Measurements from ENCODE around the gene SLC36A2. TPM values are rescaled to one million over a fixed set of nuclear protein-coding genes. Genes with fewer than 3 reads are reported as not detected.

Gene SLC36A2
- total RNA-seq, 1 donor from 2014 or later = not detected

DNA sequence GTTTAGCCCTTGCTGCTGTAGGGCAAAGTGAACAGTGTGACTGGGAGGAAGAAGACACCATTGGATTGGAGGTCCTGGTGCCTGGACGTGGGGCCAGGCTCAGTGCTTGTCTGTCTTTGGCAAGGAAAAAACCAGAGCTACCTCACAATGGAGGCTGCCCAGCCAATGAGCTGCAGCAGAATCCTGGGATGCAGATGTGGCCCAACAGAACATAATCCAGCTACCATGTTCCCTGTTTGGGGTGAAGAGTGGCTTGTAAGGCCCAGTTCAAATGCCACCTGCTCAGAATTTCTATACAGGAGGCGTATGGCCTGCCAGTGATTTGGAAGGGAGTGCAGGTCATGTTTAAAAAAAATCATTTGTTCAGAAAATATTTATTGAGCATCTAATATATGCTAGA, 43.7 kb downstream of the SLC36A2 start, which contains the start of gene SLC36A3:
Gene SLC36A3 (minus strand): TSS at position 101 of the 400 bp plus-strand sequence. CDS start 412 bp downstream, outside the sequence.
- Mint-ChIP-seq H3K9me3 (no peaks in the 10 kb centered on the region), H3K27me3 (ENCODE audit: low read depth) (peaks cover 8% of the 10 kb centered on the region), H3K4me1 (peaks cover 5% of the 10 kb centered on the region), H3K27ac (no peak within 1 kb of the TSS), H3K36me3 (no peaks in the 10 kb centered on the region), H3K4me3 (no peak within 1 kb of the TSS)
- DNase-seq (ENCODE audit: low spot score in 2 of 2, unreplicated experiment in 2 of 2) = no peak
- TF ChIP-seq CTCF (IDR thresholded peaks at IDR 0.05; ENCODE audit: unreplicated experiment) = no peak

GRCh38 chr5:151298063-151298855, 49.1 kb downstream of the SLC36A2 start:
- Mint-ChIP-seq H3K9me3 (no peaks in the 10 kb centered on the region), H3K4me1 (peaks cover 12% of the 10 kb centered on the region), H3K36me3 (no peaks in the 10 kb centered on the region), H3K4me3 (no peak overlapping the region), H3K27me3 (ENCODE audit: low read depth) (peaks cover 10% of the 10 kb centered on the region), H3K27ac (no peak overlapping the region)
- TF ChIP-seq CTCF (IDR thresholded peaks at IDR 0.05; ENCODE audit: unreplicated experiment) = no peak
- DNase-seq (ENCODE audit: low spot score in 2 of 2, unreplicated experiment in 2 of 2) = no peak

DNA sequence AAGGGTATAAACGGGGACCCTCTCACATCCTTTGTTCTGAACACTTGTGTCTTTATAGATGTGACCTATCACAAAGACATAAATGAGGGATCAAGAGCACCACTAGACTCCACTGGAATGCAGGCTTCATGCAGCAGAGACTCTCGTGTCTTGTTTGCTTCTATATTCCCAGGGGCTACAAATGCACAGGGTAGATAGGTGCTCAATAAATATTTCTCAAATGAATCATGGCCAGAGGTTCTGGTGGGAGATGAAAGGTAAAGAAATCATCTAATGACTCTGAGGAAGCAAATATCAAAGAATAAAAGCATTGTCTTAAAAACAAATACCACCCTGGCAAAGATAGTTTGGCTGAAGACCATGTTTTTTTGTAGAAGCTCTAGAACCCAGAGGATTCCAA, 50.4 kb downstream of the SLC36A2 start:
- H3K27me3 Mint-ChIP-seq (ENCODE audit: low read depth) = peaks cover 7% of the 10 kb centered on the region
- H3K4me3 Mint-ChIP-seq = no peak overlapping the region
- no peaks in the 10 kb centered on the region for H3K9me3 Mint-ChIP-seq

DNA sequence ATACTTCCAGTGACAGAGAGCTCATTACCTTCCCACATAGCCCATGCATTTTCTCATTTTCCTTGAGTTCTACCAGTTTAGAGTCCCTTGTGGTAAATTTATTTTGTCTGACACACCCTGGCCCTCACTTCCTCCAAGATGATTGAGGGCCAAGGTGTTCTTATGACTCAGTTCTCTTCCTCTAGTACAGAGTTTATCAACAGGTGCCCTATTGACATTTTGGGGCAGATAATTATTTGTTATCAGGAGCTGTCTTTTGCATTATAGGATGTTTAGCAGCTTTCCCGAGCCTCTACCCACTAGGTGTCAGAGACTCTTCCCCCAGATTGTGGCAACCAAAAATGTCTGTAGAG, 50.9 kb downstream of the SLC36A2 start:
- peaks cover 1% of the 10 kb centered on the region for H3K9me3 Mint-ChIP-seq
- no peak for TF ChIP-seq CTCF (IDR thresholded peaks at IDR 0.05; ENCODE audit: unreplicated experiment)
- H3K4me1 Mint-ChIP-seq = peaks cover 8% of the 10 kb centered on the region
- peaks cover 7% of the 10 kb centered on the region for H3K27me3 Mint-ChIP-seq (ENCODE audit: low read depth)
- no peak overlapping the region for H3K27ac Mint-ChIP-seq
- no peak for DNase-seq (ENCODE audit: low spot score in 2 of 2, unreplicated experiment in 2 of 2)
- H3K36me3 Mint-ChIP-seq = no peaks in the 10 kb centered on the region
- H3K4me3 Mint-ChIP-seq = no peak overlapping the region

More for the DNA sequence above, 50.4 kb downstream of the SLC36A2 start:
- no peak for TF ChIP-seq CTCF (IDR thresholded peaks at IDR 0.05; ENCODE audit: unreplicated experiment)
- Mint-ChIP-seq H3K36me3 (no peaks in the 10 kb centered on the region), H3K4me1 (peaks cover 9% of the 10 kb centered on the region), H3K27ac (no peak overlapping the region)
- DNase-seq (ENCODE audit: low spot score in 2 of 2, unreplicated experiment in 2 of 2) = no peak

- Mint-ChIP-seq H3K27me3 (ENCODE audit: low read depth) (peaks cover 7% of the 10 kb centered on the region), H3K9me3 (peaks cover 5% of the 10 kb centered on the region), H3K27ac (peak overlapping the region; percentile 17), H3K4me3 (no peak overlapping the region), H3K36me3 (no peaks in the 10 kb centered on the region), H3K4me1 (peaks cover 8% of the 10 kb centered on the region)
- TF ChIP-seq CTCF (IDR thresholded peaks at IDR 0.05; ENCODE audit: unreplicated experiment) = no peak
- no peak for DNase-seq (ENCODE audit: low spot score in 2 of 2, unreplicated experiment in 2 of 2)
Observed at GRCh38 chr5:151295791-151296477, 51.4 kb downstream of the SLC36A2 start.

All from mesothelial cell of epicardium (in vitro differentiated cells).